MM.1S (cell line): Measurements from ENCODE around the gene ANKRD44.

Source experiments
- CTCF ChIP-seq: fragments of 300-600 bp; sonication (generic); IDR thresholded peaks from 2 replicates; pipeline ENCODE4 v1.5.1; 2016; ENCODE audit warnings: antibody characterized with exemption, low read length, mixed read lengths
- EZH2 ChIP-seq: fragments of 300-600 bp; sonication (generic); optimal IDR thresholded peaks from 2 replicates; pipeline ENCODE3; 2017; ENCODE audit warnings: low read depth, mild to moderate bottlenecking, antibody characterized with exemption, low read length, mixed read lengths
- EZH2phosphoT487 ChIP-seq: fragments of 300-600 bp; sonication (generic); IDR thresholded peaks from 2 replicates; pipeline ENCODE4 v1.6.1; 2018; ENCODE audit warnings: antibody characterized with exemption, low read length

- no peak for TF ChIP-seq CTCF
- no peak for TF ChIP-seq EZH2
- TF ChIP-seq EZH2phosphoT487 = no peak
Observed at GRCh38 chr2:197254776-197255530, 55.6 kb downstream of the ANKRD44 start.
